HG02870 (cell line): Measurements from ENCODE around the gene HIP1.
"Not testable (repeated sequence)": the region's sequence is repeated elsewhere in the genome, so short reads cannot be mapped to it uniquely, and the experiment has no call there.

Experiments used
- ATAC-seq: cut with Tn5 transposase; IDR thresholded peaks from one replicate; pipeline ENCODE4 v1.9.1; 2021; ENCODE audit warnings: mild to moderate bottlenecking, moderate library complexity; ENCODE audit not compliant: unreplicated experiment

Gene HIP1

DNA sequence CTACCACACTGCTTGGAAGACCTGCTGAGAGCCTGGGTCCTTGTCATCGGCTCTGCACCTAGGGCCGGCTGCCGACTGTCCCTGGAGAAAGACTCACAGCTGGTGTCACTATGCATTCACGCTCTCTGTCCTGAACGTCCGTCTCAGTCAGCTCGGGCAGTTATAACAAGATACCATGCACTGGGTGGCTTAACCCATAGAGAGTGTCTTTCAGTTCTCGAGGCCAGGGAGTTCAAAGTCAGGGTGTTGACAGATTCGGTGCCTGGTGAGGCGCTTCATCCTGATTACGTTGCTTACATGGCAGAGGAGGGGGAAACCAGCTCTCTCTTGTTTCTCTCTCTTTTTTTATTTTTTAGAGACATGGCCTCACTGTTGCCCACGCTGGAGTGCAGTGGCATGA, 155.5 kb downstream of the HIP1 start:
- no peak for ATAC-seq

DNA sequence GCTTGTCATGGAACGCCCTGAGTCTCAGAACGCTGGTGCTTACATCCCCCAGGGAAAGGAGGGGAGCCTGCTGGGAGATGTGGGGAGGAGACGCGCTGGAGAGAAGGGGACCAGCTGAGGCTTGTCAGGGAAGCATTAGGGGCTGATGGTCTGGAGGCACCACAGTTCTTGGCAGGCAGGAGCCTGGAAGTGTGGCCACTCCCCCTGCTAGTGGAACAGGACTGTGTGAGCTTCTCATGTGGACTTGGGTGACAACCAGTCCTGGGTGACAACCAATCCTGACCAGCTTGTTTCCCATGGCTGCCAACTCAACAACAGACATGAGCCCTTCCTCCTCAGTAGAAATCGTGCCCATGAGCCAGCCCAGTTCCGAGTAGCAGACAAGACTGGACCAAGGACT, 158.8 kb downstream of the HIP1 start:
- no peak for ATAC-seq

DNA sequence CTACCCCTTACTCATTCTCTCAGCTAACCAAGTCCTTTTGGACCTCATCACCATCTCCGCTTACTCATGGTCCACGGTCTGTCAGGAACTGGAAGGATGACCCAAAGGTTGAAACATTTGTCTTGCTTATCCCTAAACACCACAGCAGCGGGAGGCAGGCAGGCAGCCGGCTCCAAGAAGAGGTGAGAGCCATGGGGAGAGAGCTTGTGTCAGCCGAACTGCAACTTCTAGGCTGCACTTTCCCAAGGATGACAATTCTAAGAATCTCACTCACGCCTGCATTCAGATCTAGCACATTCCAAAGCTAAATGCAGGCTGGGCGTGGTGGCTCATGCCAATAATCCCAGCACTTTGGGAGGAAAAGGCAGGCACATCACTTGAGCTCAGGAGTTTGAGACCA, 160.7 kb downstream of the HIP1 start:
- no peak for ATAC-seq

DNA sequence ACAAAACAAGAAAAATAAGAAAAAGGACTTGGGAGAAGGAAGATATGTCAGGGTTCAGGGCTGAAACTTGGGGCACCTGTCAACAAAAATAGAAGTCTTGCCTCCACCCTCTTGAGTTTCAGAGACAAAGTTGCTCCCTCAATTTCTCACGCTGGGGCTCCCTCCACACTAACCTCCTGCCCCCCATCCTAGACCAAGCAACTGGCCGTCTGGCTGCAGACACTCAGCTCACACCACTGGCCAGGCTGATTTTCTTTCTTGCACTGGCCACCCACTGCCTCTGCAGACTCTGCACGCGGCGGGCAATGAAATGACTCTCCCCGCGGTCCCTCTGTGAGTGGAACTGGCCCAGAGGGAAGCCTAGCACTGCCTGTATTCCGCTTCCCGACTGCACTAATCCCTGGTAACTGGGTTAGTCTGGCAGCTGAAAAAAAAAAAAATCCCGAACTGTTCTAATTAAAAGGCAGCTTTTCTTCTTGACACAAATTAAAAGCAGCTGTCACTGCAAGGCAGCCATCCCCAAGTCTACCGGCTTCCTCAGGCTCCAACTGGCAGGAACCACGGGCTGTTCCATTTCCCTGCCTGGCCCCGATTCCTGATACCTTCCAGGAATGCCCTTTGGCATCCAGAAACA, 163.1 kb downstream of the HIP1 start:
- no peak for ATAC-seq

DNA sequence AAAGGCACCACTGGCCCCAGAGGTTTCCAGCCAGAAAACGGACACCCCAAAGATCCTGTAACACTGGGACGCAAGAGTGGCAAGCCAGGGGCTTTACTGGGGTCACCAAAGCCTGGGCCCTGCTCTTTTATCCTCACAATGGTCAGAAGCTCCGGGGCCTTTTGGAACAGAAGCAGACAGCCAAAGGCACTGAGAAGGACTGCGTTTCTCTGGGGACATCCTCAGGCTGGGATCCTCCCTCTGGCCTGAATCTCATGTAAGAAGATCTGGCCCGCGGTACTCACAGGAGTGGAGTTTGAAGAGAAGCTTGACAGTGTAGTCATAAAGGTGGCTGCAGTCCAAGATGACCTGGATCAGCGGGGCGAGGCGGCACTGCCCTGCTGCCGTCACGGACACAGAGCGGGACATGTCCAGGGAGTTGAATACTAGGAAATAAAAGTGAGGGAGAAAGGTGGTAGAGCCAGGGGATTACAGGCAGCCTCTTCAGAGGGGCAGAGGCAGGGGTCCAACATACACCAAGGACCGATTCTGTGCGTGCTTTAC, 165.2 kb downstream of the HIP1 start:
- ATAC-seq = no peak

DNA sequence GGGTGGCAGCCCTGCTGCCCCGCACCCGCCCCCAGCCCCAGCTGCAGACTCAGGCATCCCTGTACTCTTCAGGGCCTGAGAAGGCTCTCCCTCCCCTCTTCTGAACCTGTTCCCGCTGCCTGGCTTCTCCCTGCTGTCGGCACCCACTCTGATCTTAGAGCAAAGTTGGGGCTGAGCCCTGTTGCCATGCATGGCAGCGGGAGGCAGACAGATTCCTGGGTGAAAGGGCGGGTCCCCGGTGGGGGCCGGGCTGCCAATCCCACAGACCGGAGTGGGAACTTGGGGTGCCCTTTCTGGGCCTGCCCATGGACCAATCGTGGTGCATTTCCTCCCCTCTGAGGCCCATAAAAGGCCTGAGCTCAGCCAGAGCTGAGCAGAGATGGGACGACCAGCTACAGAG, 165.9 kb downstream of the HIP1 start:
- ATAC-seq = no peak

DNA sequence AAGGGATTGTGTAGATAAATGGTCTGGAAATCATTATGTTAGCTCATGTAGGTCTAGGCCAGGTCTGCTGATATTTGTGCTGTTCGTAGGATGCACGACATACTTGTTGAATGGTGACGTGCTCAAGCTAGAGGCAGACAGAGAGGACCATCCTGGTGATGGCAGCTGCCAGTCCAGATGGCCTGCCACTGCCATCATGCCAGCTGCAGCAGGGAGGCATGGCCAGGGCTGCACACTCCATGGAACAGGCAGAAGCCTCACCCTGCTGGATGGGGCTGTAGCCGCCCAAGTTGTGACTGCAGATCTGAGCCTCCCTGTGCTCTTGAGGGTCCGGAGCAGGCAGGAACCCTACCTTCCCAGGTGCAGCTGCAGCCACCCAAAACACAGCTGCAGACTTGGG, 166.3 kb downstream of the HIP1 start:
- ATAC-seq = no peak

DNA sequence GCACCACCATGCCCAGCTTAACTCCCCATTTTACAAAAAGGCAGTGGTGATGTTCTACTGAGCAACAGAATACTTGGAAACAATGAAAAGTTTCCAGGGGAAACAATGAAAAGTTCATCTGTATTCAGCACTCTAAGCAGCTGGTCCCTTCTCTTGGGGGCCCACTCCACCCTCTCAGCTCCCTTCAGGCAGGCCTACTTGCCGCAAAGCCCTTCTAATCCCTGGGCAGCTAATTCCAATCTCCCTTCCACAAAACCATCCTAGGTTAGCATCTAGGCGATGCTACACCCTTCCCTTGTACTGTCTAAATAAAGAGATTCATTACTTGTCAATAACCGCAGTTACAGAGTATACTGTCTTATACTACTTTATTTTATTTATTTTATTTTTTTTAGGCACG, 167.5 kb downstream of the HIP1 start:
- ATAC-seq = no peak

DNA sequence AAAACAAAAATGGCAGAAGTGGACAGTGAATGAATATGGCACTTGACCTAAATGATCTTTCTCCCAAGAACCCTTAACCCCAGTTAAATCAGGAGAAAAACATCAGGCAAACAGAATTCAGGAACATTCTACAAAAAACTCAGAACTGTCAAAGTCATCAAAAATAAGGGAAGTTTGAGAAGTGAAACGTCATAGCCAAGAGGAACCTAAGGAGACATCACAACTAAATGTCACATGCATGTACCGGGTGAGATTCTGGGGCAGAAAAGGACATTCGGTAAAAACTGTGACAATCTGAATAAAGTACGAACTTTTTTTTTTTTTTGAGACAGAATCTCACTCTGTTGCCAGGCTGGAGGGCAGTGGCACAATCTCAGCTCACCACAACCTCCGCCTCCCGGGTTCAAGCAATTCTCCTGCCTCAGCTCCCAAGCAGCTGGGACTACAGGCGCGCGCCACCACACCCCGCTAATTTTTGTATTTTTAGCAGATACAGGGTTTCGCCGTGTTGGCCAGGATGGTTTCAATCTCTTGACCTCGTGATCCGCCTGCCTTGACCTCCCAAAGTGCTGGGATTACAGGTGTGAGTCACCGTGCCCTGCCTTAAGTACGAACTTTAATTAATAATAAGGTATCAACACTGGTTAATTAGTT, 169.0 kb downstream of the HIP1 start:
- not testable (repeated sequence) for ATAC-seq

DNA sequence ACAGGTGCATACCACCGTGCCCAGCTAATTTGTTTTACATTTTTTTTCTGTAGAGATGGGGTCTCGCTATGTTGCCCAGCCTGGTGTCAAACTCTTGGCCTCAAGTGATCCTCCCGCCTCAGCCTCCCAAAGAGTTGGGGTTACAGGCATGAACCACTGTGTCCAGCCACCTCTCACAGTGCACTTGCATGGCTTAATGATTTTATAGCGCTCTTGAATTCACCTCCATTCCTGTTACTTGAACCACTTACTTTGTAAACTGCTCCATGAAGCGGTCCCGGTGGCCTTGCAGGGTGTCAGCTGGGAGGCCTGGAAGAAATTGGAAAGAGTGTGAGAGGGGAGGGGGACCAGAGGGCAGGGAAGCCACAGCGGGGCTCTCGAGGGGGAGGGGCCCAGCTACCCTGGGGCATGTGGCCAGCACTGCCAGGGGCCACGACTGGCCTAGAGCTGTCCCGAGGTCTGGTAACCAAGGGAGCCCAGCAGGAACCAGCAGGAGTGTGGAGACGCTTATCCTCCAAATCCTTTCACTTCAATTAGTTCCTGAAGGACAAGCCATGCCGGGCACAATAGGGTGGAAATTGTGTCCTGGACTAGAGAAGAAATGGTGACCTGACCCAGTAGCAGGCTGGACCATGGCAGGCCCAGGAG, 170.7 kb downstream of the HIP1 start:
- ATAC-seq = no peak

DNA sequence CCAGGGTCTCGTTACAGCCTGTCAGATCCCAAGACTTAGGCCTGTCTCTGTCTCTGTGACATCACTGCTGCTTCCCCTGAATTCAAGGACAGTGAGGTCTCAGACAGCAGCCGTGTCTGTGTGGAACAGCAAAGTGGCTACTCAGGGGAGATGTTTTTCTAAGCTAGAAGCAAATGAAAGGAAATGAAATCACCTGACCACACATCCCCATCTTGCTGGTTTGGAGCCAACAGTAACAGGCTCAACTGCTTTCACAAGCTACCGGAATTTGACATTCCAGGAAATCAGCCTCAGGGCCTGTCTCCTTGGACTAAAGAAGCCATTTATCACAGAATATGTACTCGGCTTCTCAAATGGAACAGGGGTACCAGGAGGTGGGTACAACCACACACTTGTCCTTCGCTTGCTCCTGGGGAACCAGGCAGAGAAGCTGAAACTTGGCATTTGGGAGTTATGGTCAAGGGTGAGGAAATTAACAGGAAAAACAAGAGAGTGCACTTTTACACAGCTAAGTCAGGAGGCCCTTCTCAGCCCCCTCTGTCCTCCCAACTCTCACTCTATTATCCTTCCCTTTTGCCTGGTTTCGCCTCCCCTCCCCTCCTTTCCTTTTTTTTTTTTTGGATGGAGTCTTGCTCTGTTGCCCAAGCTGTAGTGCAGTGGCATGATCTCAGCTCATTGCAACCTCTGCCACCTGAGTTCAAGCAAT, 173.5 kb downstream of the HIP1 start:
- ATAC-seq = no peak

DNA sequence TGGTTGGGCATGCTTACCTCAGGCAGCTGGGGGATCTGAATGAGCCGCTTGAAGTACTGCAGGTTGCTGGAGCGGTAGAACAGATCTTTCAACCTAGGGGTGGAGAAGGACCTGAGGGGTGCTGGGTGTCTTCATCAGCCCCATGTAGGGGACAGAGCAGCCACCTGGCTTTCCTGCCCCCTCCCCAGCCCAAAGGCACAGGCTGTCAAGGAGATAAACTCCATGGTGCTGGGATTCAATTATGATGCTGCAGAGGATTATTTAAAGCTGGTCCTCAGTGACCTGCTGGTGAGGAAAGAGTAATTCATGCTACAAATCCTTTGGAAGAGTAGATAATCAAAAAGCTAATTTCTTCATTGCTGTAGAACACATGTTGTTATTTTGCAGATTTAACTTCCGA, 175.6 kb downstream of the HIP1 start:
- ATAC-seq = no peak

DNA sequence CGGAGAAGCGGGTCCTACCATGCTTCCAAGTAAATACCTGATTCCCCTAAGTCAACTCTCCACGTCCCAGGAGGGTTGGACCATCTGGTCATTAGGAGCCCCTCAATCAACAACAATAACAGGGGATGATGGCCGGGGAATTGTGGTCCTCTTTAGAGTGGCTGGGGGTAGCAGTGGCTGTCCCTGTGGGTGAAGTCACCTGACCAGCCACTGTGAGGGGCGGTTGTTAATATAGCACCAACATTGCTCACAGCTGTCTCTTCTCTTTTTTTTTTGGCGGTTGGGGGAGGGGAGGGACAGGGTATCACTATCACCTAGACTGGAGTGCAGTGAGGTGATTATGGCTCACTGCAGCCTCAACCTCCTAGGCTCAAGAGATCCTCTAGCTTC, 178.8 kb downstream of the HIP1 start:
- ATAC-seq = no peak

DNA sequence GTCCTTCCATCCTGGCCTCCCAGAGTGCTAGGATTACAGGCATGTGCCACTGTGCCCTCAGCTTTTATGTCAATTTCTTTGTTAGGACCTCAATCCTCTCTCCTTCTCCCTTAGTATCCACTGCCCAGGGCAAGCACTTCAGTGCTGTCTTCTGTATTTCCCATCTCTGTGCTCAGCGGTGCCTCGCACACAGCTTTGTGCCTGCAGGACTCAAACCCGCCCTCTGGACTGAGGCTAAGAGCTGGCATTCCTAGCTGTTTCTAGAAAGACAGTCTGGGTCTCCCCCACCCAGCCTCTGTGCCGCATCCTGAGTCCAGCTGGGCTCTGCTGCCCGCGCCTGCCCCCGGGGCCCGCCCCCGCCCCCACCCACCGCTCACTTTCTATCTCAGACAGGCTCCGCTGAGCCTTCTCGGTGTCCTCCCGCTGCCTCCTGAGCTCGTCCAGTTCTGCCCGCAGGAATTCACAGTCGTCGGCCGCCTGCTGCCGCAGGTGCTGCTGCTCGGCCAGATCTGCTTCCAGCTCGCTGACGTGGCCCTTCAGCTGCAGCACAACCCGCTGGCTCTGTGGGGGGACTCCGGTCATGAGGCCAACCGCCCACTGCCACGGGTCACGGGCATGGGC, 179.3 kb downstream of the HIP1 start:
- no peak for ATAC-seq

DNA sequence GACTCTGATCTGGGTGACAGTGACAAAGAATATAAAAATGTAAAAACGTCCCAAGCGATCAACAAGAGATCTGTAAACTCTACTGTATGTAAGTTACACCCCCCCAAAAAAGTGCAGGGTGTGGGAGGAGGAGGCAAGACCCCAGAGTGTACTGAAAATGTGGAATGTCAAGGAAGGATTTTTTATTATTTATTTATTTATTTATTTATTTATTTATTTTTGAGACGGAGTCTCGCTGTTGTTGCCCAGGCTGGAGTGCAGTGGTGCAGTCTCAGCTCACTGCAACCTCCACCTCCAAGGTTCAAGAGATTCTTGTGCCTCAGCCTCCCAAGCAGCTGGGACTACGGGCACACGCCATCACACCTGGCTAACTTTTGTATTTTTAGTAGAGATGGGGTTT, 181.9 kb downstream of the HIP1 start:
- not testable (repeated sequence) for ATAC-seq

DNA sequence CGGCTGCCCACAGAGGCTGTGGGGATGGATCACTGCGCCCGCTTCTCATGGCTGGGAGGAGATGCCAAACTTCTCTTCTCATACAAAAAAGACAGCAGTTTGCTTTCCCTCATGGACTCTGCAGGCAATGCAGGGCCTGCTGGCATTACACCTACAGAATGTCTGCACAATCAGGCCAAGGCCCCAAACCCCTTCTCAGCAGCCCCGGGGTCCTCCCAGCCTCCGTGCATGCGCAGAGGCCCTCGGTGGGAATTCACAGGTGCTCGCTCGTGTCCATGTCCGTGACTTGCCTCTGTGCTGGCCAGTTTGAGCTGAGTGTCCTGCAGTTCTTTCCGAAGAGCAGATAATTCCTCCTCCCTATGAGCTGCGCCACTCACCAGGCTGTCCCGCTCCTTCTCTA, 183.0 kb downstream of the HIP1 start:
- ATAC-seq = no peak

DNA sequence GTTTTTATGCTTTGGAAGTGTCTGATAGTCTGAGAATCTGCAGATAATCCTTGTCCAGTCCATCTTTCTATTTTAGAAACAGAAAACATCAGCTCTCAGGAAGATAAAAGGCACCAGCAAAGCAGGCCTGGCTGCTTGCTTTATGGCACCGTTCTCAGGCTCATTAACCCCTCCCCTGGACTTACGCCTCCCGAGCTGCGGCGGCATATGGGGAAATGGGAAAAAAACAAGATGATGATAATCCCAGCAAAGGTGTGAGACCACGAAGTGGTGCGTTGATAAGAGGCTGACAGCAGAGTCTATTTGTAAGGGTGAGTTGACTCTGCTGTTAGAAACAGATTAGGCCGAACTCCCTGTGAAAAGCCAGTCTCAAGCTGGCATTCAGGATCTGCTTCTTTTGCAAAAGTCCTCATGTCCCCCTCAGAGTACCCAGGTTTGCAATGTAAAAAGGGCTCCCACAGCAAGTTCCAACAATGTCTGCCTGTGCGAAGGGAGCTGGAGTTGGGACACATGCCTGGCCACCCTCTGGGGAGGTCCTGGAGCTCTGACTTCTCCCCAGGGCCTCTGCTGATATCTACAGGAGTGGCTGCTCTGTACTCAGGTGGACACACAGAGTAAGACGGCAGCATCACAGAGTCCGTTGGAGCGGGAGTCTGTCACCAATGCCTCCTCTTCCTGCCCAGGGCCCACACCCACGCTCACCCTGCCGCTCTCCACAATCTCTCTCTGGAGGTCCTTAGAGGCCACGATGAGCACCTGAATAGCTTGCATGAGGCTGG, 192.3 kb downstream of the HIP1 start:
- no peak for ATAC-seq

DNA sequence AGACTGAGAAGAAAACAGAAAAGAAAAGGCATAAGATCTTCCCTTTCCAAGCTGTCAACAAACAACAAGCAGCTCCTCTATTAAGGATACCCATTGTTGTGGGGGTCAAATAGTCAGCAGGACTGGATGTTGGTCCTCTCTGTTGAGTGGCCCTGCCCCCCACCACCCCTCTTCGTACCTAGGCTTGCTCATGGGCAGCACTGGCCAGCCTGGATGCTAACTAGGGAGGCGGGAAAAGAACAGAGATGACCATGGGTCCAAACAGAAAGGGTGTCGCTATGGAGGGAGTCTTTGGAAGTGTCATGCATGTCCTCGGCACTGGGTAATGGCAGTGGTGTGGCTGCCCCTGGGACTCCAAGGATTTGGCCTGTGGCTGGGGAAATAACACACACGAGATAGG, 201.0 kb downstream of the HIP1 start:
- no peak for ATAC-seq

DNA sequence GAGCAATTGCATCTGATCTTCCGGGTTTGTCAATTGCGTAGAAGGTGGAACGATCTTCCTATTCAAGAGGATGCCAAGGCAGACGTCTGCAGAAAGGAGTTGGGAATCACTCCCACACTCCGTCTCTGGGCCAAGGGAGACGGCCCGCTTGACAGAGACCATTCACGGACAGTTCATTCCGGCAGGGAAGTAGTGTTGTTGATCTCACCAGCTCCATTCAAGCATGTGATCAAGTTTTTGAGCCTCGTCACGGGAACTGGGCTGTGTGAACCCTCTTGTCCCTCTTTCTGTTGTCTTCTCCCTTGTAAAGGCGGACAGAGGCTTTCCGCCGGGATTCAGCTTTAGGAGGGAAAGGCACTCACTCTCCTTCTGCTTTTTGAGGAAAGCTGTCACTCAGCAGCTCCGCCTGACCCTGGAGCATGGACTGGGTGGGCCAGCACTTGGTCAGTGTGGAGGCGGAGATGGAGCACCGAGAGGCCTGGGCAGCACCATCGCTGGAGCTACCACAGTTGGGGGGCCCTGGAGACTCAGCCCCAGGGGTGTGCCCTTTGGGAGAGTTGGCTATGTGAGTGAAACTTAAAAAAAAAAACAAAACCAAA, 201.7 kb downstream of the HIP1 start:
- no peak for ATAC-seq

DNA sequence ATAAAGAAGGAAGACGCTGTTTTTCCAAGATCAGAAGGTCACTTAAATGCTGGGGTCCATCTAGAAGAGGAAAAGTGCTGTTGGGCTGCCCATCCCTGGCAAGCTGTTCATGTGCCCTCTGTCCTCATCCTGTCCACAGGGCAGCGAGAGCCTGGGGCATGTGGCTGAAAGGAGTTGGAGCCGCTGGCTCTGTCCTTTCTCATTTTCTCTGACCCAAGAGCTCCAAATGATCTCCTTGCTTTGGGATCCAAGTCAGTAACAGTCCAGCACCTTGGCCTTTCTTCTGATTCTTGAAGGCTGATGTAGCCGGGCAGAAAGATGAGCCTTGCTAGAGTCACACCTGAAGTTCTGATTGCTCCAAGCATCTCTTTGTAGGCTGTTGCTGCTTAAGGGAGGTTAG, 202.2 kb downstream of the HIP1 start:
- ATAC-seq = no peak
